Activated effector memory CD4-positive, alpha-beta T cell treated with Interleukin-2 at 50 U/mL for 16 hours (primary cell): ENCODE data around the gene RHOH.

Experiments used
- DNase-seq: peaks from one replicate; pipeline ENCODE4 v3.0.0-alpha.2; 2020

The RHOH gene

DNA sequence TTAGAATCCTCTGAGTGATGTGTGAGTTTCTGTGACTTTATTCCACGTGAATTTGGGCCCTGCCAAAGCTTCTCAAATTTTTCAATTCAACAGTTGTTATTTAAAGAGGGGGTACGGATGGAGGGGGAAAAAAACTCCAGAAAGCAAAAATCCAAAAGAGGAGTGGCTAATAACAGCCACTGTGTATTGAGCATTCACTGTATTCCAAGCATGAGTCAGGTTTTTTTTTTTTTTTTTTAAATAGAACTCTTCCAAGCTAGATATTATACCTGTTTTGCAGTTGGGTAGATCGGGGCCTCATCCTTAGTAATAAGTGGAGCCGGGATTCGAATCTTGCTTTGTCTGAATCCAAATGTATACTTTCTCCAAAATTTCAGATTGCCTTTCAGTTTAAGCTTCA is 6.4 kb upstream of the RHOH start:
- DNase-seq = no peak

DNA sequence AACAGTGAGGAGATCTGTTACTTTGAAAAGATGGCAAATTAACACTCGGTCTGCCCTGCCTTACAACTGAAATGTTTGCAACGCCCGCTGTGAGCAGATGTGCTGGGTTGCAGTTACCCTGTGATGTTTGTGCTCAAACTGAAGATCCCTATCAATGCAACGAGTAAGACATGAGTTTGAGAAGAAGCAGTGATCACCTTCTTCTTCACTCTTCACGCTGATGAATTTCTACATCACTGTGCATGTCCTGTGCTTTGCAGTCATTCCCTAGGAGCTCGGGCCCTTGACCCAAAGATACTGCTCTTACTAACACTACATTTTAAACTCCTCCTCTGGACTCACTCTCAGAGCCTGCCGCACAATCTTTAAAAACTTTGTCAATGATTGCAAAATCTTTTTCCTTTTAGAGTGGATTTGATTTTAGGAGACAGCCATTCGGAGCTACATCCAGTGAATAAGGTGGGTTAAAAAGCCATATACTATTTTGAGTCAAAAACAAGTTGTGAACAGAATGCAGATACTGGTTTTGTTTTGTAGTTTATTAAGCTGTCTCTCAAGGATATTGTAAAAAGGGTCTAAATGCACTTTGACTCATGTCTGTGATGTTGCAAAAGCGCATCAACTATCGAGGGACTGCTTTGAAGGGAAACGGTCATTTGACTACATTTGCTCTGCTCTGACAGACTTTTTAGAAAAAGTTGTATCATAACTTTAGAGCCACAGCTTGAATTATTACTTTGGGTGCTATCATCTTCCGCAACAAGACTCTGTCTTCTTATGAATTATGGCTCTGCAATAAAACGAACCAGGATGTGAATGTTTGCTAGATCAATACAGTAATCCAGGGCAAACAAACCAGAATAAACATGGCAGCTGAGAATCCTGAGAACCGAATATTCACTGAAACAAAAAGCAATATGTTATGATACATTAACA is 5.7 kb upstream of the RHOH start:
- DNase-seq = no peak

- DNase-seq = no peak
These were observed 4.5 kb upstream of the RHOH start for GRCh38 chr4:40192114-40193015.

DNA sequence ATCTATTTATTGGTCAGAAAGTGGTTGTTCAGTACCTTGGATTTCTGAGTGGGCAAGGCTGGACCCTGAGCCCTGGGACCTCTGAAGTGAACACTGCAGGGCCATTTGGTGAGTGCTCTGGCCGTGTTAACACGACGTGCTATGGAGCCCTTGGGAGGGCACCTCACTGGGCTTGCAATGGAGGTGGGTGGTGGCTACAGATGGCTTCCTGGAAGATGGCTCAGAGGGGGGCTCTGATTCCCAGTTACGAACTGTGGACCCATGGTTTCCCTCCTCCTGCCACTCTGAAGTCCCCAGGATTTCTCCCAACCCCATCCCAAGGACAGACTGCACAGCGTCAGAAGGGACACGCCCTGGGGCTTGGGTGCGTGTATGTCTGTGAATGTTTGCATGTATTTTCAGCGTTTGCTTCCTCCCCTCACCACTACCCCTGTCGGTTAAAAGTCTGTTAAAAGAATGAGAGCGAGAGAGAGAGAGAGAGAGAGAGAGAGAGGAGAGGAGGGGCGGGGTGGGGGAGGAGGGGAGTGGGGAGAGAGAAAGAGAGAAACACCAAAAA is 3.7 kb upstream of the RHOH start:
- DNase-seq = no peak

- no peak for DNase-seq
These were observed 3.3 kb upstream of the RHOH start for GRCh38 chr4:40193578-40193977.

GRCh38 chr4:40194602-40195161 is 2.1 kb upstream of the RHOH start:
- peak; percentile 36 for DNase-seq

- DNase-seq = no peak
These were observed 1.4 kb upstream of the RHOH start for GRCh38 chr4:40195182-40196177.

GRCh38 chr4:40196272-40196671 is 559 bp upstream of the RHOH start:
- no peak for DNase-seq

- no peak for DNase-seq
These were observed 1.3 kb downstream of the RHOH start for GRCh38 chr4:40197879-40198689.

DNA sequence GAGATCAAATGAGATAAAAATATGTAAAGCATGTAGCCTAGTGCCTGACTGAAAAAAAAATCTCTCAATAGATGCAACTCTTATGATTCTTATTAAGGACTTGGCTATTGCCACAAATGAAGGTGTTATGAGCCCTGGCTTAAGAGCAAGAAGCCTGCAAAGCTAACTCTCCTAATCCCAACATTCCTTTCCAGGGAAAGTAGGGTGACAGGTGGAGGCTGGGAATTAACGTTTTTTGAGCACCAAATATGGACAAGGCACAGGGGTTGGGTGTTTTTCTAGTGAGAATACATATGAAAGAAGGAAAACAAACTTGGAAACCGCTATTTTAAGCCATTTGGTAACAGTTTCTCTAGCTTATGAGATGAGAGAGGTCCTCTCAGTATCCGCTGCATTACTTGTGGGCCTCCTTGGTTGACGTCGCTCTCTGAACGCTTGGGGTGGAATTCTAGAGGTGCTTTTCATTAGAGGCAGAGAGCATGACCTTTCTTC is 2.4 kb downstream of the RHOH start:
- DNase-seq = no peak

- DNase-seq = peak; percentile 32
These were observed 3.4 kb downstream of the RHOH start for GRCh38 chr4:40199999-40200874.

DNA sequence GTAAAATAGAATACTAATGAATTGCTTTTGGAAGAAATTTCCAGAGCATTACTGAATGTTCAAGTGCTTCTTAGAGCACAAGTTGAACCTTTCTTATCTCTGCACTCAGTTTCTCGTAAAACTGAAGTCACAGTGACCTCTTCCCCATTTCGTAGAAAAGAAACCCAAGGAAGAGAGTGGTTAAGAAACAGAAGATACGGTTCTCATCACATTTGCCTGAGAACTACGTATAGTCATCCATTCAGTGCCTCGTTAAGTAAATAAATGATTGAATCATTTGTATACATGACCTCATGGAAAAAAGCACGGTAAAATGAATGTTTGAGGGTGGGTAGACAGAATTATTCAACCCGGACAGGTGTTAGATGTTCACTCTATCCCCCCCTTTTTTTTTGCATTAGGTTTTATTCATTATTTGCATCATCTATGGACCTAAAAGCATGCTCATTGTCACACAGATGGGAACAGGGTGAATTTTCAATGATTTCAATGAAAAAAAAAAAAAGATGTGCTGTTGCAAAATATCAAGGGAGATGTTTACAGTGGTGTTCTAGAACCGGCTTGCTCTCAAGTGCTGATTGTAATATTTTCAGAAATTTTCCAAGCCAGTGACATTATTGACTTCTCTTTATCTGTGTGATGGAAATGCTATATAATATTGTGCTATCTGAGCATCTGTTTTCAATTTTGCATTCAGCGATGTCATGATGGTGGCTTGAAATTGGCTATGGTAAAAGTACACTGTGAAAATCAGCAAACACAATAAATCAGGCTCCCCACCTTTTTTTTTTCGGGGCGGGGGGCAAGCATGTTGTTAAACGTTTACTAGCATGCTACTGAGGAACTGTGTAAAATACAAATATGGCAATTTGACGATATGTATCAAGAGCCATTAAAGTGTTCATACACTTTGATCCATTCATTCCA is 4.3 kb downstream of the RHOH start:
- DNase-seq = no peak

- DNase-seq = no peak
These were observed 5.1 kb downstream of the RHOH start for GRCh38 chr4:40201898-40202297.

DNA sequence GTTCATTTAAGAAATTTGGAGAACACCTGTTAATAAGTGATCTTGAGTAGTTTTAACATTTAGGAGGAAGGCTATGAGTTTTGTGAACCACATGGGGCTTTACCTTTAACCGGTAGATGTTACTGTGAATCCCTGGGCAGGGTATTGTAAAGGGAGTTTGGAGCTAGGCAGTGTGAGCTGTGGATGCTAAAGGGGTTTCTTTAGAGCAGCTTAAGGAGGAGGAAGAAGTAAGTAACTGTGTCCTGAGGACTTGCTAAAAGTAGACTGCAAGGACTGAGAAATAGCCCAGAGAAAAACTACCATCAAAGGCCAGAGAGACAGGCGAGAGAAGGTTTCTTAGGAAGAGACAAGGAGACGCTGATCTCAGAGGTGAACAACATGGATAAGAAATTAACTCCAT is 5.6 kb downstream of the RHOH start:
- no peak for DNase-seq

- no peak for DNase-seq
These were observed 7.9 kb downstream of the RHOH start for GRCh38 chr4:40204507-40205258.

GRCh38 chr4:40205259-40206198 is 8.7 kb downstream of the RHOH start:
- no peak for DNase-seq

- DNase-seq = no peak
These were observed 9.6 kb downstream of the RHOH start for GRCh38 chr4:40206426-40206825.
